Mucosa of stomach (tissue), 1 donor: Measurements from ENCODE around the gene CENPS.
"Not testable (repeated sequence)": the region's sequence is repeated elsewhere in the genome, so short reads cannot be mapped to it uniquely, and the experiment has no call there.

ENCODE experiments used
- H3K27me3 ChIP-seq: one replicate; pipeline ENCODE4 v1.7.0; 2013; ENCODE audit warnings: mild to moderate bottlenecking, low read length; ENCODE audit not compliant: control insufficient read depth, insufficient read depth
- H3K36me3 ChIP-seq: one replicate; pipeline ENCODE4 v1.7.0; 2013; ENCODE audit warnings: low read length; ENCODE audit not compliant: control insufficient read depth, insufficient read depth
- H3K4me1 ChIP-seq: one replicate; pipeline ENCODE4 v1.7.0; 2013; ENCODE audit warnings: mild to moderate bottlenecking, low read length; ENCODE audit not compliant: control insufficient read depth, insufficient read depth
- H3K4me3 ChIP-seq: one replicate; pipeline ENCODE4 v1.7.0; 2013; ENCODE audit warnings: low read length
- H3K9ac ChIP-seq: one replicate; pipeline ENCODE4 v1.7.0; 2013; ENCODE audit warnings: mild to moderate bottlenecking, low read length, moderate library complexity
- H3K9me3 ChIP-seq: one replicate; pipeline ENCODE4 v1.7.0; 2013; ENCODE audit warnings: mild to moderate bottlenecking, low read length, moderate library complexity; ENCODE audit not compliant: control insufficient read depth
- donor health status: Pancreatic carcinoma.

CENPS gene

DNA sequence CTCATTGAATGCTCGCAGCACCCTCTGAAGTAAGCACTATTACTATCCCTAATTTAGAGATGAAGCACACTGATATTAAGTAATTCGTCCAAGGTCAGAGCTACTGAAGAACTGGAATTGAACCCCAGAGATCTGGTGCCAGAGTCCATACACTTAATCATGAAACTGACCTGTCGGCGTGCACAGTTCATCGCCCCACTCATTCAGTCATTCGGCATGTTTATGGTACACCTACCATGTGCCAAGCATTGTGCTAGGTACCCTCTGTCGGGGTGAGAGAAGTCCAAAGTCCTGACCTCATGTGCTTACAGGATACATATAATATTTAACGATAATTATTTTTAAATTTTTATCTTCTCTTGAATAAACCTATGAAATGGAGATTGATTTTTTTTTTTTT is 5.6 kb upstream of the CENPS start:
- no peaks in the 10 kb centered on the region for H3K9me3 ChIP-seq
- no peak overlapping the region for H3K9ac ChIP-seq
- no peak overlapping the region for H3K4me3 ChIP-seq

DNA sequence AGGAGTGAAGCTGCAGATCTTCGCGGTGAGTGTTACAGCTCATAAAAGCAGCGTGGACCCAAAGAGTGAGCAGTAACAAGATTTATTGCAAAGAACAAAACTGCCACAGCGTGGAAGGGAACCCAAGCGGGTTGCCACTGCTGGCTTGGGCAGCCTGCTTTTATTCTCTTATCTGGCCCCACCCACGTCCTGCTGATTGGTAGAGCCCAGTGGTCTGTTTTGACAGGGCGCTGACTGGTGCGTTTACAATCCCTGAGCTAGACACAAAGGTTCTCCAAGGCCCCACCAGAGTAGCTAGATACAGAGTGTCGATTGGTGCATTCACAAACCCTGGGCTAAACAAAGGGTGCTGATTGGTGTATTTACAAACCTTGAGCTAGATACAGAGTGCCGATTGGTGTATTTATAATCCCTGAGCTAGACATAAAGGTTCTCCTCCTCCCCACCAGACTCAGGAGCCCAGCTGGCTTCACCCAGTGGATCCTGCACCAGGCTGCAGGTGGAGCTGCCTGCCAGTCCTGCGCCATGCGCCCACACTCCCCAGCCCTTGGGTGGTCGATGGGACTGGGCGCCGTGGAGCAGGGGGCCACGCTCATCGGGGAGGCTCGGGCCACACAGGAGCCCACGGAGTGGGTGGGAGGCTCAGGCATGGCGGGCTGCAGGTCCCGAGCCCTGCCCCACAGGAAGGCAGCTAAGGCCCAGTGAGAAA is 4.3 kb upstream of the CENPS start:
- not testable (repeated sequence) for H3K9ac ChIP-seq, H3K27me3 ChIP-seq, H3K4me1 ChIP-seq, H3K4me3 ChIP-seq, H3K9me3 ChIP-seq, H3K36me3 ChIP-seq

More for the DNA sequence above, 5.6 kb upstream of the CENPS start:
- no peaks in the 10 kb centered on the region for H3K27me3 ChIP-seq
- no peaks in the 10 kb centered on the region for H3K4me1 ChIP-seq
- H3K36me3 ChIP-seq, result no peaks in the 10 kb centered on the region

DNA sequence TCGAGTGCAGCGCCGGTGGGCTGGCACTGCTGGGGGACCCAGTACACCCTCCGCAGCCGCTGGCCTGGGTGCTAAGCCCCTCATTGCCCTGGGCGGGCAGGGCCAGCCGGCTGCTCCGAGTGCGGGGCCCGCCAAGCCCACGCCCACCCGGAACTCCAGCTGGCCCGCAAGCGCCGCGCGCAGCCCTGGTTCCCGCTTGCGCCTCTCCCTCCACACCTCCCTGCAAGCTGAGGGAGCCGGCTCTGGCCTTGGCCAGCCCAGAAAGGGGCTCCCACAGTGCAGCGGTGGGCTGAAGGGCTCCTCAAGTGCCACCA is 3.7 kb upstream of the CENPS start:
- not testable (repeated sequence) for H3K9me3 ChIP-seq, H3K9ac ChIP-seq, H3K4me1 ChIP-seq, H3K36me3 ChIP-seq, H3K27me3 ChIP-seq, H3K4me3 ChIP-seq

DNA sequence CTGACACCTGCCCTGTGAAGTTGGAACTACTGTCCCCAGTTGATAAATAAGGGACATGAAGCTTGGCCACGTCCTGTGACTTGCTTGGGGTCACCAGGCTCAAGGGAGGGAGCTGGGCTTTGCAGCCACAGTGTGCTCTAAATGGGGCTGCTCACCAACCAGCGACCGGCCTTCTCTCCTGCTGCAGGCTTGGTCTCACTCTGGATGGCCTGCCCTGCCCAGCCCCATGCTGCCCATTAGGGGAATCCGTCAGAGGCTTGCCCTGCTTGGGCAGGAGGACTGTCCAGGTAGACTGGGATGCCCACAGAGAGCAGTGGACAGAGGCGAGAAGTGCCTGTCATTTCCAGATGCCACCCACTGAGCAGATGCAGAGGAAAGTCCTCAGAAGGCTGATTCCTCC is 1.2 kb upstream of the CENPS start:
- peaks cover 9% of the 10 kb centered on the region for H3K4me1 ChIP-seq
- no peaks in the 10 kb centered on the region for H3K27me3 ChIP-seq
- no peaks in the 10 kb centered on the region for H3K9me3 ChIP-seq
- H3K36me3 ChIP-seq, result no peaks in the 10 kb centered on the region
- H3K9ac ChIP-seq, result no peak overlapping the region
- no peak overlapping the region for H3K4me3 ChIP-seq

DNA sequence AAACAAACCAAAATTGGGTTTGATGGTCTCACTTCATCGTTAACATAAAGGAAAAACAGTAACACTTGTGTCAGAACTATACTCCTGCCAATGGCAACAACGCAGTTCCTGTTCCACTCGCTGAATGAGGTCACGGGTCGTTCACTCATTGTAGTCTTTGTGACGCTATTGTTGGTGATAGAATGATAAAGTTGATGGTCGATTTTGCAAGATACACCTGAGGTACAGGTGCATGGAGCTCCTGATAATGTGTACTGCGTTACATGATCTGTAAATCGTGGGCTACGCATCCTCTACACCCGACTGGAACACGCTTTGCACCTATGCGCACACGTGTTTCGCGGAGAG is 391 bp upstream of the CENPS start:
- Histone ChIP-seq H3K9me3 (no peaks in the 10 kb centered on the region), H3K4me3 (peak overlapping the region; percentile 95), H3K9ac (peak overlapping the region; percentile 7), H3K4me1 (peaks cover 9% of the 10 kb centered on the region), H3K36me3 (no peaks in the 10 kb centered on the region), H3K27me3 (no peaks in the 10 kb centered on the region)

DNA sequence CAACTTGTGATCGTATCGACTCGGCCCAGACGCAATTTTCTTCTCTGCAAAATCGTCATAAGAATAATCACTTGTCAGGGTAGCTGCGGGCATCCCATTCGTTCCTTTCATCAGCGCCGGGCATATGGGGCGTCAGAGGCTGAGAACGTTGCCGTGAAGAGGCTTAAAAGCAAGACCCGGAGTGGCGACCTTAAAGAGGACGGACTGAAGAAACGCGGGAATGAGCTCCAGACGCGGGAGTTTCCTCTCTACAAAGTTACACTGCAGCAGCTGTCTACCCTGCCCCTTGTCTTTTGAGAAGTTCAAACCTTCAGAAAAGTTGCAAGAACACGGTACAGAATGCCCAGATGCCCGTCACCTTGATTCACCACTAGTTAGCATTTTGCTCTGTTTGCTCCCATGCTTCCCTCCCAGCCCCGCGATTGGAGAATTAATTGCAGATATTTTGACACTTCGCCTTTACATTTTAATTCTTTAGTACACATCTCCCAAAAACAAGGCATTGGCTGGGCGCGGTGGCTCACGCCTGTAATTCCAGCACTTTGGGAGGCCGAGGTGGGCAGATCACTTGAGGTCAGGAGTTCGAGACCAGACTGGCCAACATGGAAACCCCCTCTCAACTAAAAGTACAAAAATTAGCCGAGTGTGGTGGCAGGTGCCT is 967 bp downstream of the CENPS start:
- H3K4me3 ChIP-seq, result peak overlapping the region; percentile 95
- H3K27me3 ChIP-seq, result no peaks in the 10 kb centered on the region
- H3K9me3 ChIP-seq, result no peaks in the 10 kb centered on the region
- H3K36me3 ChIP-seq, result no peaks in the 10 kb centered on the region
- H3K4me1 ChIP-seq, result peaks cover 9% of the 10 kb centered on the region
- H3K9ac ChIP-seq, result peak overlapping the region; percentile 78

DNA sequence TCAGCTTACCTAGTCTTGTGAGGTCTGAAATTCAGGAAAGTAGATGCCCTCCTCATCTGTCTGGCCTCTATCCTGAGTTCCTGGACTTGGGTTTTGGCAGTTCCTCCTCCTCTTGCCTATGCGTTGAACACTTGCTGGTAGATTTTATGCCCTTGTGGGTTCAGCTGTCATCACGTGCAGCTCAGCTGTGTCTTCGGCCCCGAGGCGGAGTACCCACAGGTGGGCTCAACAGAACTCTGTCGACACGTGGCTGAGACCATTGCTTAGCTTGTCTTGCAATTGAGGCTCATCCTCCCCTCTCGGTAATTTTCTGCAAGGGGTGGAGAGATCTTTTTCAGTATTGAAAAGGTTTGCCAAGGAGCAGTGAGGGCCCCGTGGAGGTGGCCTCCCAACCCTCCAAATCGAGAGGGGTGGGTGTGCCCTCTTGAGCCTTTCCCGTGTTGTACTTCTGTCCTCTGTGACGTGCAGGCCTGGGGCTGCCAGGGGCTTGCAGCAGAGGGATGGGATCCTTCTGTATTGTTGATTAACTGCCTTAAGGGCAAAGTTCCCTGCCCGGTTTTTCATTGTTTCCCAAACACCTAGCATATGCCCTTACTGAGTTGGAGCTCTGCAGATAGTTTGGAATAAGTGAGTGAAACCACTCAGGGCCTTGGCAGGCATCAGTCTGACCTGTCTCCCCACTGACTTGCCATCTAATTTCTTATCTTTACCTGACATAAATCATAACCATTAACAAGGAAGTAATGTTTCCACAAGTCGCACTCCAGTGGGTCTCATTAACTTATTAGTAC is 2.9 kb downstream of the CENPS start:
- Histone ChIP-seq H3K4me1 (peaks cover 9% of the 10 kb centered on the region), H3K9me3 (no peaks in the 10 kb centered on the region), H3K36me3 (no peaks in the 10 kb centered on the region), H3K9ac (no peak overlapping the region), H3K4me3 (no peak overlapping the region), H3K27me3 (no peaks in the 10 kb centered on the region)

DNA sequence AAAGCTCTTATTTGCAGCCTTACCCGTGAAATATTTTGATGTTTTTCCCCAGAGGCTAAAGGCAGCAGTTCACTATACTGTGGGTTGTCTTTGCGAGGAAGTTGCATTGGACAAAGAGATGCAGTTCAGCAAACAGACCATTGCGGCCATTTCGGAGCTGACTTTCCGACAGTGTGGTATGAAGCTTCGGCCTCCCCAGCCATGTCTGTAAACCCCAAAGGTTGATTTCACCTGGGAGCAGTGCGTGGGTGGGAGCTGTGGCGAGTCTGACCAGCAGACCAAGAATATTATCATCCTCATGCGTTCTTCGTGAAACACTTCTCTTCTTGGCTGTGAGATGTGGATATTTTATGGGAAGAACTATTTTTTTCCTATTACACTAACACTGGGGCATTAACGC is 3.6 kb downstream of the CENPS start:
- H3K4me3 ChIP-seq, result no peak overlapping the region
- H3K9ac ChIP-seq, result no peak overlapping the region
- H3K9me3 ChIP-seq, result no peaks in the 10 kb centered on the region
- no peaks in the 10 kb centered on the region for H3K36me3 ChIP-seq
- H3K27me3 ChIP-seq, result no peaks in the 10 kb centered on the region
- peaks cover 9% of the 10 kb centered on the region for H3K4me1 ChIP-seq

DNA sequence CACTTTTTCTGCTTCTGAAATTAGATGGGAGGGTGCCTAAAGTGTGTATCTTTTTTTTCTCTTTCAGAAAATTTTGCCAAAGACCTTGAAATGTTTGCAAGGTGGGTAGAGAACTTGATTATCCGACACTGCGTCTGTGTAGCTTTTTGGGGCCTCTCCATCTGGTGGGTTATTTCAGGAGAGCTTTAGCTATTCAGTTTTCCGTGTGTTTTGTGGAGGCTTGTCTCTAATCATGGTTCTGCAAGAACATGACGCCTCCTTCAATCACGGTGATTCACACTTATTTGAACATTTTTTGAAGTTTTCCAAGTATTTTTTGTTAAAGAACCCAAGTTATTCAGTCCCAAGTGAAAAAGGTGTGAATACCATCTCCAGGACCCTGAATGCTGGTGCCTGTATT is 4.4 kb downstream of the CENPS start:
- Histone ChIP-seq H3K36me3 (no peaks in the 10 kb centered on the region), H3K9ac (no peak overlapping the region), H3K4me1 (peaks cover 9% of the 10 kb centered on the region), H3K4me3 (no peak overlapping the region), H3K27me3 (no peaks in the 10 kb centered on the region), H3K9me3 (no peaks in the 10 kb centered on the region)

DNA sequence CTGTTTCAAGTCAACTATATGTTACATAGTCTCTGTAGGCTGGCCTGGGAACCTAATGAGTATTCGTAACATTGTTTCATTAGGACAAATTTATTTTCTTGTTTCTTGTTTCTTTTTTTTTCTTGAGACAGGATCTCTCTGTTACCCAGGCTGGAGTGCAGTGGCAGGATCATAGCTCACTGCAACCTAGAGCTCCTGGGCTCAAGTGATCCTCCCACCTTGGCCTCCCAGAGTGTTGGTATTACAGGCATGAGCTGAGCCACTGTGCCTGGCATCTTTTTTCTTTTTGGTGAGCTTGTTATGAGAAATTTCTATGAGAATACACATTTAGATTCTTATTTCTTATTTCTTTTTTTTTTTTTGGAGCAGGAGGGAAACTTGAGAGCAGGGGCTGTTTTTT is 6.8 kb downstream of the CENPS start:
- Histone ChIP-seq H3K9ac (no peak overlapping the region), H3K9me3 (no peaks in the 10 kb centered on the region), H3K27me3 (no peaks in the 10 kb centered on the region), H3K4me3 (no peak overlapping the region), H3K4me1 (no peaks in the 10 kb centered on the region), H3K36me3 (no peaks in the 10 kb centered on the region)

DNA sequence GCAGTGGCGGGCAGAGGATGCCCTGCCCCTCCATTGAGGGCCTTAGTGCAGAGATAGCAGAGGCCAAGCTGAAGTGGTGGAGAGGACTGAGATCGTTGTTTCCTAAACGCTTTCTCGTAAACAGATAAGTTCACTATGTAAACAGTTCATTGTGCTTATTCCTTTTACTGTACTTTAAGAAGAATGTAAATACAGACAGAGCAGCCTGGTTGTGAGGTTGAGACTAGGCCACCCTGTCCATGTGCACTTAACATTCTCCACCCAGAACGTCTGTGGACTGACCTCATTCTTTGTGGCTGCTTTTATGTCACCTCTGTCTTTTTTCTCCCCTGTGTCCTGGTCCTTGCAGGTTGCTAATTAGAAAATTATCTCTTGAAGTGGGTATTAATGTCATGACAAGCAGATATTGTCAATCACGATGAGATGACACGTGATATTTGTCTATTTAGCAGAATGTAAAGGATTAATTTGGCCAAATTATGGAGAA is 8.5 kb downstream of the CENPS start:
- Histone ChIP-seq H3K27me3 (no peaks in the 10 kb centered on the region), H3K36me3 (no peaks in the 10 kb centered on the region), H3K9me3 (no peaks in the 10 kb centered on the region), H3K9ac (no peak overlapping the region), H3K4me1 (no peaks in the 10 kb centered on the region), H3K4me3 (no peak overlapping the region)

DNA sequence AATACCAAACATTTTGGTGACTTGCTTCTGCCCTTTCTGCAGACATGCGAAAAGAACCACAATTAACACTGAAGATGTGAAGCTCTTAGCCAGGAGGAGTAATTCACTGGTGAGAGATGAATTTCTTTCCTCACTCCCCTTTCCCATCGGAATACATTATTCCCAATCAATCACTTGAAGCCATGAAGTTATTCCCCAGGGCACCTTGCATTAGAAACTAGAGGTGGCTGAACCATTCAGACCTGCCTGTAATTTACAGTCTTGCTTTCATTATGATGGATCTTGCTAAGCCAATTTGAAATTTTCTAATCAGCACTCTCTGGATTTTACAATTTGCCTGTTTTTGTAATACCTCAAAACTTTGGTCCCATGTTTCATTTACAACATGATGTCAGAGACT is 10.1 kb downstream of the CENPS start:
- H3K36me3 ChIP-seq, result no peaks in the 10 kb centered on the region
- no peaks in the 10 kb centered on the region for H3K9me3 ChIP-seq
- H3K4me1 ChIP-seq, result no peaks in the 10 kb centered on the region
- no peaks in the 10 kb centered on the region for H3K27me3 ChIP-seq
- no peak overlapping the region for H3K4me3 ChIP-seq
- H3K9ac ChIP-seq, result no peak overlapping the region
